Neural progenitor cell (in vitro differentiated cells): ENCODE results near the gene RASD1. TPM values are rescaled to one million over a fixed set of nuclear protein-coding genes. Genes with fewer than 3 reads are reported as not detected.
"Not testable (repeated sequence)": the region's sequence is repeated elsewhere in the genome, so short reads cannot be mapped to it uniquely, and the experiment has no call there.

Source experiments
- DNase-seq: peaks from one replicate; pipeline ENCODE4 v3.0.0-alpha.2; 2016; ENCODE audit warnings: low spot score
- H2AFZ ChIP-seq: fragments of 200-600 bp; sonication (generic); replicated peaks from 2 replicates; pipeline ENCODE4 v1.6.1; 2016; ENCODE audit warnings: antibody characterized with exemption
- H3F3A ChIP-seq: fragments of 200-600 bp; sonication (generic); 2 replicates; pipeline ENCODE4 v1.6.1; 2016; ENCODE audit warnings: antibody characterized with exemption, low read depth
- H3K27ac ChIP-seq: fragments of 200-600 bp; sonication (generic); 2 replicates; pipeline ENCODE4 v1.5.1; 2016; ENCODE audit warnings: mild to moderate bottlenecking
- H3K27me3 ChIP-seq: fragments of 200-600 bp; sonication (generic); 2 replicates; pipeline ENCODE4 v1.6.1; 2016; ENCODE audit warnings: mild to moderate bottlenecking, moderate library complexity
- H3K36me3 ChIP-seq: fragments of 200-600 bp; sonication (generic); 2 replicates; pipeline ENCODE4 v1.5.1; 2016
- H3K4me1 ChIP-seq: fragments of 200-600 bp; sonication (generic); 2 replicates; pipeline ENCODE4 v1.6.1; 2016; ENCODE audit warnings: mixed run types
- H3K4me2 ChIP-seq: fragments of 200-600 bp; sonication (generic); 2 replicates; pipeline ENCODE4 v1.6.1; 2016
- H3K4me3 ChIP-seq: fragments of 200-600 bp; sonication (generic); 2 replicates; pipeline ENCODE4 v1.5.1; 2016
- H3K79me2 ChIP-seq: fragments of 200-600 bp; sonication (generic); 2 replicates; pipeline ENCODE4 v1.6.1; 2016; ENCODE audit warnings: low read depth
- H3K9ac ChIP-seq: fragments of 200-600 bp; sonication (generic); 2 replicates; pipeline ENCODE4 v1.6.1; 2016
- H3K9me3 ChIP-seq: fragments of 200-600 bp; sonication (generic); 2 replicates; pipeline ENCODE4 v1.5.1; 2016; ENCODE audit warnings: low read depth
- H4K20me1 ChIP-seq: fragments of 200-600 bp; sonication (generic); 2 replicates; pipeline ENCODE4 v1.6.1; 2016; ENCODE audit warnings: low read depth
- H3K27ac Mint-ChIP-seq: 3 replicates; pipeline ENCODE4 v1.8.0; 2021; ENCODE audit warnings: mixed read lengths
- H3K27me3 Mint-ChIP-seq: 2 replicates; pipeline ENCODE4 v1.8.0; 2022; ENCODE audit warnings: low read depth, mild to moderate bottlenecking, inconsistent platforms, moderate library complexity, mixed read lengths; ENCODE audit not compliant: insufficient read depth
- H3K36me3 Mint-ChIP-seq: 3 replicates; pipeline ENCODE4 v1.8.0; 2021; ENCODE audit warnings: mixed read lengths
- H3K4me1 Mint-ChIP-seq: 3 replicates; pipeline ENCODE4 v1.8.0; 2021; ENCODE audit warnings: mixed read lengths
- H3K4me3 Mint-ChIP-seq: 3 replicates; pipeline ENCODE4 v1.8.0; 2021; ENCODE audit warnings: mild to moderate bottlenecking, moderate library complexity, mixed read lengths
- H3K9me3 Mint-ChIP-seq: 3 replicates; pipeline ENCODE4 v1.8.0; 2020; ENCODE audit warnings: mixed read lengths
- EZH2 ChIP-seq: fragments of 200-600 bp; sonication (generic); IDR thresholded peaks from 2 replicates; pipeline ENCODE4 v1.6.1; 2017; ENCODE audit warnings: antibody characterized with exemption, mild to moderate bottlenecking, moderate library complexity
- EZH2phosphoT487 ChIP-seq: fragments of 200-600 bp; sonication (generic); IDR thresholded peaks from 2 replicates; pipeline ENCODE4 v1.6.1; 2017; ENCODE audit warnings: antibody characterized with exemption
- total RNA-seq: library from RNA; depleted of rRNA; stranded (reverse); fragments of >200 nt; gene quantifications from 2 replicates; pipeline ENCODE4 v1.2.3, GENCODE V29; 2015; ENCODE audit warnings: low replicate concordance
- TF ChIP-seq, protein P1 (sequence below): fragments of 200-600 bp; sonication (generic); IDR thresholded peaks from 2 replicates; pipeline ENCODE4 v1.5.1; 2017; ENCODE audit warnings: antibody characterized with exemption, mild to moderate bottlenecking

Gene RASD1
- total RNA-seq, 1 donor from 2014 or later = 0.88 TPM

DNA sequence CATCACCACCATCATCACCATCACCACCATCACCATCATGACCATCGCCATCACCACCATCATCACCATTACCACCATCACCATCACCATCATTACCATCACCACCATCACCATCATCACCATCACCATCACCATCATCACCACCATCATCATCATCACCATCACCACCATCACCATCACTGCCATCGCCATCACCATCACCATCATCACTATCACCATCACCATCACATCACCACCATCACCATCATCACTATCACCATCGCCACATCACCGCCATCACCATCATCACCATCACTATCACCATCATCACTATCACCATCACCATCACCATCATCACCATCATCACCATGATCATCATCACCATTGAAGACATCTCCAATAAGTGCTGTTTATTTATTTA is 36.2 kb downstream of the RASD1 start:
- no peaks in the 10 kb centered on the region for H3K9me3 ChIP-seq
- no peak overlapping the region for H3K27ac ChIP-seq
- H2AFZ ChIP-seq = no peak overlapping the region
- H3K27me3 ChIP-seq = peaks cover 13% of the 10 kb centered on the region
- no peaks in the 10 kb centered on the region for H3K4me1 Mint-ChIP-seq
- no peaks in the 10 kb centered on the region for H3K36me3 ChIP-seq
- no peak overlapping the region for H3K4me2 ChIP-seq
- no peaks in the 10 kb centered on the region for H4K20me1 ChIP-seq
- peak overlapping the region; percentile 43 for H3K27ac Mint-ChIP-seq
- H3K27me3 Mint-ChIP-seq = peaks cover 19% of the 10 kb centered on the region
- no peak for DNase-seq
- peaks cover 4% of the 10 kb centered on the region for H3K36me3 Mint-ChIP-seq
- H3K9ac ChIP-seq = no peak overlapping the region
- no peaks in the 10 kb centered on the region for H3K4me1 ChIP-seq
- no peaks in the 10 kb centered on the region for H3K79me2 ChIP-seq
- no peak overlapping the region for H3K4me3 ChIP-seq
- no peak for TF ChIP-seq EZH2
- TF ChIP-seq EZH2phosphoT487 = no peak
- TF ChIP-seq, protein P1, sequence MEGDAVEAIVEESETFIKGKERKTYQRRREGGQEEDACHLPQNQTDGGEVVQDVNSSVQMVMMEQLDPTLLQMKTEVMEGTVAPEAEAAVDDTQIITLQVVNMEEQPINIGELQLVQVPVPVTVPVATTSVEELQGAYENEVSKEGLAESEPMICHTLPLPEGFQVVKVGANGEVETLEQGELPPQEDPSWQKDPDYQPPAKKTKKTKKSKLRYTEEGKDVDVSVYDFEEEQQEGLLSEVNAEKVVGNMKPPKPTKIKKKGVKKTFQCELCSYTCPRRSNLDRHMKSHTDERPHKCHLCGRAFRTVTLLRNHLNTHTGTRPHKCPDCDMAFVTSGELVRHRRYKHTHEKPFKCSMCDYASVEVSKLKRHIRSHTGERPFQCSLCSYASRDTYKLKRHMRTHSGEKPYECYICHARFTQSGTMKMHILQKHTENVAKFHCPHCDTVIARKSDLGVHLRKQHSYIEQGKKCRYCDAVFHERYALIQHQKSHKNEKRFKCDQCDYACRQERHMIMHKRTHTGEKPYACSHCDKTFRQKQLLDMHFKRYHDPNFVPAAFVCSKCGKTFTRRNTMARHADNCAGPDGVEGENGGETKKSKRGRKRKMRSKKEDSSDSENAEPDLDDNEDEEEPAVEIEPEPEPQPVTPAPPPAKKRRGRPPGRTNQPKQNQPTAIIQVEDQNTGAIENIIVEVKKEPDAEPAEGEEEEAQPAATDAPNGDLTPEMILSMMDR = no peak
- H3F3A ChIP-seq = no peaks in the 10 kb centered on the region
- H3K9me3 Mint-ChIP-seq = peaks cover 5% of the 10 kb centered on the region
- peak overlapping the region; percentile 51 for H3K4me3 Mint-ChIP-seq

- Histone ChIP-seq H3K4me3 (no peak overlapping the region), H3K9me3 (no peaks in the 10 kb centered on the region), H3K27ac (no peak overlapping the region), H3K27me3 (no peaks in the 10 kb centered on the region), H3K9ac (no peak overlapping the region), H4K20me1 (no peaks in the 10 kb centered on the region), H2AFZ (no peak overlapping the region), H3K4me2 (no peak overlapping the region), H3K79me2 (no peaks in the 10 kb centered on the region), H3K36me3 (no peaks in the 10 kb centered on the region), H3F3A (no peaks in the 10 kb centered on the region), H3K4me1 (no peaks in the 10 kb centered on the region)
- Mint-ChIP-seq H3K4me1 (peaks cover 4% of the 10 kb centered on the region), H3K27me3 (peaks cover 14% of the 10 kb centered on the region), H3K36me3 (peaks cover 4% of the 10 kb centered on the region), H3K9me3 (peaks cover 5% of the 10 kb centered on the region), H3K27ac (no peak overlapping the region), H3K4me3 (no peak overlapping the region)
- TF ChIP-seq EZH2phosphoT487 = no peak
- no peak for TF ChIP-seq EZH2
- TF ChIP-seq, protein P1 = no peak
- no peak for DNase-seq
These were observed 38.5 kb downstream of the RASD1 start for GRCh38 chr17:17457680-17458079.

DNA sequence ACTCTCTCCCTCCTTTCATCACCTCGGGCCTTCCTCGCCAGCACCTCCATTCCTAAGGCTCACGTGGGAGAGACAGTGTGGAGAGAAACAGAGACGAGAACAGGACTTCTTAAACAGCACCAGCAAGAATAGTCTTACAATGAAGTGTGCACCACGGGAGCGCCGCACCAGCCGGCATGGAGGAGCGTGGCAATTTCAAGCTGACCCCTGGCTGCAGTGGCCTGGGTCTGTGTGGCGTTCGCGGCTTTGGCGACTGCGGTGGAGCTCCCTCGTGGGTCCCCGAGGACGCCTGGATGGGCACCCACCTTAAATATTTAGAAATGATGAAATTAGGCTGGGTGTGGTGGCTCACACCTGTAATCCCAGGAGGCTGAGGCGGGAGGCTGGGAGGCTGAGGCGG is 39.9 kb downstream of the RASD1 start:
- no peak overlapping the region for H3K27ac ChIP-seq
- no peaks in the 10 kb centered on the region for H3F3A ChIP-seq
- Mint-ChIP-seq H3K9me3 (peaks cover 5% of the 10 kb centered on the region), H3K27me3 (peaks cover 14% of the 10 kb centered on the region), H3K4me1 (peaks cover 4% of the 10 kb centered on the region), H3K36me3 (peaks cover 4% of the 10 kb centered on the region), H3K4me3 (no peak overlapping the region), H3K27ac (peak overlapping the region; percentile 18)
- H3K36me3 ChIP-seq = no peaks in the 10 kb centered on the region
- H3K4me2 ChIP-seq = no peak overlapping the region
- TF ChIP-seq EZH2 (no peak), EZH2phosphoT487 (no peak)
- TF ChIP-seq, protein P1 = no peak
- no peaks in the 10 kb centered on the region for H4K20me1 ChIP-seq
- H3K27me3 ChIP-seq = no peaks in the 10 kb centered on the region
- DNase-seq = no peak
- no peak overlapping the region for H3K4me3 ChIP-seq
- H2AFZ ChIP-seq = no peak overlapping the region
- H3K4me1 ChIP-seq = no peaks in the 10 kb centered on the region
- no peak overlapping the region for H3K9ac ChIP-seq
- H3K9me3 ChIP-seq = no peaks in the 10 kb centered on the region
- no peaks in the 10 kb centered on the region for H3K79me2 ChIP-seq

- peaks cover 4% of the 10 kb centered on the region for H3K9me3 Mint-ChIP-seq
- no peak overlapping the region for H3K4me2 ChIP-seq
- H3K27me3 Mint-ChIP-seq = peaks cover 13% of the 10 kb centered on the region
- H3K27ac ChIP-seq = no peak overlapping the region
- H3K4me1 Mint-ChIP-seq = peaks cover 4% of the 10 kb centered on the region
- no peak overlapping the region for H3K27ac Mint-ChIP-seq
- no peak overlapping the region for H3K4me3 Mint-ChIP-seq
- H3K36me3 ChIP-seq = no peaks in the 10 kb centered on the region
- no peaks in the 10 kb centered on the region for H3K27me3 ChIP-seq
- peaks cover 3% of the 10 kb centered on the region for H3K36me3 Mint-ChIP-seq
- no peaks in the 10 kb centered on the region for H3F3A ChIP-seq
- H4K20me1 ChIP-seq = no peaks in the 10 kb centered on the region
- no peaks in the 10 kb centered on the region for H3K4me1 ChIP-seq
- no peak for DNase-seq
- H3K79me2 ChIP-seq = no peaks in the 10 kb centered on the region
- no peaks in the 10 kb centered on the region for H3K9me3 ChIP-seq
- H3K9ac ChIP-seq = no peak overlapping the region
- no peak overlapping the region for H2AFZ ChIP-seq
- TF ChIP-seq EZH2phosphoT487 (no peak), EZH2 (no peak)
- TF ChIP-seq, protein P1 = no peak
- H3K4me3 ChIP-seq = no peak overlapping the region
These were observed 41.0 kb downstream of the RASD1 start for GRCh38 chr17:17455173-17455572.

DNA sequence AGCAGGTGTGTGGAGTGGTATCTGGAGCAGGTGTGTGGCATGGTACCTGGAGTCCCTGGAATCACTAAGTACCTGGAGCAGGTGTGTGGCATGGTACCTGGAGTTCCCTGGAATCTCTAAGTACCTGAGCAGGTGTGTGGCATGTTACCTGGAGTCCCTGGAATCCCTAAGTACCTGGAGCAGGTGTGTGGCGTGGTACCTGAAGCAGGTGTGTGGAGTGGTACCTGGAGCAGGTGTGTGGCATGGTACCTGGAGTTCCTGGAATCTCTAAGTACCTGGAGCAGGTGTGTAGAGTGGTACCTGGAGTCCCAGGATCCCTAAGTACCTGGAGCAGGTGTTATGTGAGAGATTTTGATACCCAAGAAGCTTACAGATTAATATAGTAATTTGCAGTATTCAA is 41.5 kb downstream of the RASD1 start:
- not testable (repeated sequence) for H3K27me3 Mint-ChIP-seq, H3K9me3 ChIP-seq, H3K27ac Mint-ChIP-seq, H3K4me3 Mint-ChIP-seq, H3K9me3 Mint-ChIP-seq, H3K9ac ChIP-seq, H3K4me1 ChIP-seq, H3K36me3 ChIP-seq, H3K36me3 Mint-ChIP-seq, H3F3A ChIP-seq, H3K27me3 ChIP-seq, H4K20me1 ChIP-seq, H3K27ac ChIP-seq, H2AFZ ChIP-seq, H3K4me3 ChIP-seq, DNase-seq, H3K79me2 ChIP-seq, H3K4me2 ChIP-seq, H3K4me1 Mint-ChIP-seq
